ENCODE data around the gene NRXN3.

NRXN3 gene

DNA sequence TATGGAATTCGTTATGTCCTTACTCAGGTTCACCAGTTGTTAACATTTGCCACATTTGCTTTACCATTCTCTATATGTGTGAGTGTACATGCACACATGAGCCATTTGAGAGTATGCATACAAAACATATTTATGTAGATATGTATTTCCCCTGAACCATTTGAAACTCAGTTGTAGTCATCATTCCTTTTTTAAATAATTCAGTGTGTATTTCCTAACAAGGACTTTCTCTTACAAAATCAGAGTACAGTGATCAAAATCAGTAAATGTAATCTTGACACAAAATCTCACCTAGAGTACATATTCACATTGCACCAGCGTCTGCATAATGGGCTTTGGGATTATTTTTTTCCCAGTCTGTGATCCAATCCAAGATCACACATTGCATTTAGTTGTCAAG is 1656.2 kb downstream of the NRXN3 start:
- Mint-ChIP-seq H3K9me3 (peaks cover 4 to 11% of the 10 kb centered on the region in 2 donors), H3K27ac (no peak overlapping the region), H3K4me3 (no peak overlapping the region), H3K4me1 (ENCODE audit: low read depth in 2 of 2) (no peaks in the 10 kb centered on the region), H3K36me3 (ENCODE audit: insufficient read depth) (no peaks in the 10 kb centered on the region), H3K27me3 (no peaks in the 10 kb centered on the region)
- no peak for ATAC-seq (replicated peaks)
- no peak for DNase-seq

DNA sequence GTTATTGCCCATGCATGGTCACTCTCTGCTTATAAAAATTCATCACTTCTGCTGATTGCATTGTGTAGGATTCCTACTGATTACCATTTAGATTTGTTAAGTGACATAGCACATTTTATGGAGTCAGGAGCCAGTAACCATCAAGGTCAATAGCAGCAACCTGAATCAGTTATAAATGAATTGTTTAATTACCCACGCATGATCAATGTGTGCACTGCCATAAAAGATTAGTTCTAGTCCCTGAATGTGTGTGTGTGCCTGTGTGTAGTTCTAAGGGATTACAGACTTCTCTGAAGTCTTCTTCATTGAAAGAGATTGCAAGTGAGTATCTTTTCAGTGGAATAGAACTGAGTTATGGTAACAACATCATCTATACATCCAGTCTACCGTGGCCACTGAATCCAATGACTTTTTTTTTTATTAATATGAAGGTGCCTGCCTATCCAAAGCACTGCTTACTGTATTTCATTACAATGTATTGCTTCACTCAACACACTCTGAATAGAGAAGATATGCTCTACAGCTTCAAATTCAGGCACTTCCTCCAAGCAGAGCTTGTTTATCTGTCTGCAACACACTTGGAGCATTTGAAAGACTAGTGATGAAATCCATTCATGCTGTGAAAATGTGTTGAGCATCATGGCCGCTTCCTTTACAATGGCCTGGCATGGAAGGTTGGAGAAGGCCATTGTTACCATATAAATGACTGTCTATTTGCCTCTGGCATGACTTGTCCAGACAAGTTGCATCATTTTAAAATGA is 1659.4 kb downstream of the NRXN3 start:
- Mint-ChIP-seq H3K27me3 (no peaks in the 10 kb centered on the region), H3K4me1 (ENCODE audit: low read depth in 2 of 2) (no peaks in the 10 kb centered on the region), H3K4me3 (no peak overlapping the region), H3K36me3 (ENCODE audit: insufficient read depth) (no peaks in the 10 kb centered on the region), H3K27ac (no peak overlapping the region), H3K9me3 (peaks cover 2 to 11% of the 10 kb centered on the region in 2 donors)
- no peak for ATAC-seq (replicated peaks)
- no peak for DNase-seq

DNA sequence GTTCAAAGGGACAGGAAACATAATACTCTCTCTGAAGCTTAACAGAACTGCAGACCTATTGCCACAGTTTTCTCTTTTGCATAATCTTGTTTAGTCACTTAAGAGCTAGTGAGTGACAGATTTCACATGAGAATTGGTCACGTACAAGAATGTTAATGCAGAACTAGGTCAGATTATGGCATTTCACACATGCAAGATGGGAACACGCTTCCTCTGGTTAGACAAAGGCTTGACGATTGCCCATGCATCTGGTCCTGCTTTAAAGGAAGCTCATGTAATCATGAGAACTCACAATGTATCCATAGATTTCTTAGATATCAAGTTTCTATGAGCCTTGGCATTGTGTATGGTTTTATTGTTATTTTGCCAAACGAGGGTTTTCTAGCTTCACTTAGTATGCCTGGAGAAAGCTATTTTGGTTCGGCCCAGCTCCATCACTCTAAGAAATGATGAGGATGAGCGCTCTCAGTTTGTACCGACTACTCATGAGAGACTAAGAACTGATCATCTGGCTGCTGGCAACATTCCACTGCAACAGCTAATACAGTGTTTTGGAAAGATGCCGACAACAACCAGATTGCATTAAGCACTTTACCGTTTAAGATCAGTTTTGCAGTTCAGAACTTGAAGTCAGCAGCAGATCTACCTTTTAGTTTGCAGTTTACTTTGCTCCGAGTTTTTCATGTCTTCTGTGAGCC is 1661.2 kb downstream of the NRXN3 start:
- Mint-ChIP-seq H3K4me3 (no peak overlapping the region), H3K4me1 (ENCODE audit: low read depth in 2 of 2) (no peaks in the 10 kb centered on the region), H3K9me3 (peaks cover 2 to 11% of the 10 kb centered on the region in 2 donors), H3K27ac (no peak overlapping the region), H3K27me3 (no peaks in the 10 kb centered on the region), H3K36me3 (ENCODE audit: insufficient read depth) (no peaks in the 10 kb centered on the region)
- DNase-seq (no peak), ATAC-seq (replicated peaks) (no peak)

DNA sequence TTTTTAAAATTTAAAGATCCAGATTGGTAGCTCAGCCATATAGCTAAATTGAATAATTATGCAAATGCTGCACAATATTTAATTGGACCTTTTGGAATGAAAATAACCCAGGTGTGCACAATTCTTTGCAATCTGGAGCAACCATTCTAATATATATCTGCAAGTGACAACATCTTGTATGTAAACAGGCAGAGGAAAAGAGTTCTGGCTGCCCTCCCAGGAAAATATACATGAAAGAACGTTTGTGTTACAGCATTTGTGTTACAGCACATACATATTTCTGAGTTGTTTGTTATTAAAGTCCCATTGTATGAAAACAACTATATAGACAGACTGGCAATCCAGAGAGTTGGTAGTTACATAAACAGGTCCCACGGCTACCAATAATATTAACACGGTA is 1663.6 kb downstream of the NRXN3 start:
- Mint-ChIP-seq H3K27ac (no peak overlapping the region), H3K36me3 (ENCODE audit: insufficient read depth) (no peaks in the 10 kb centered on the region), H3K4me3 (no peak overlapping the region), H3K27me3 (no peaks in the 10 kb centered on the region), H3K4me1 (ENCODE audit: low read depth in 2 of 2) (no peaks in the 10 kb centered on the region), H3K9me3 (no peaks in the 10 kb centered on the region)
- DNase-seq (no peak), ATAC-seq (replicated peaks) (no peak)

DNA sequence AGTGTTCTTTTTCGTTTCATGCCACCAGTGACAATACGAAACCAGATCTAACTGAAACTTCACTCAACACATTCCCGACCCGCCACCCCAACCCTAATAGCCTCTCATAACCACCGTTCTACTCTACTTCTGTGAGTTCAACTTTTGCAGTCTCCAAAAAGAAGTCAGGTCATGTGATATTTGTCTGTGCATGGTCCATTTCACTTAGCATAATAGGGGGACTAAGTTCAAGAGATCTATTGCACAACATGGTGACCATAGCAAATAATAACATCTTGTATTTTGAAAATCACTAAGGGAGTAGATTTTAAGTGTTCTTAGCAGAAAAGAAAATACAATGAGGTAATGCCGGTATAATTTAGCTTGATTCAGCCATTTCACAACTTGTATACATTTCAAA is 1664.7 kb downstream of the NRXN3 start:
- DNase-seq (no peak), ATAC-seq (replicated peaks) (no peak)
- Mint-ChIP-seq H3K4me1 (ENCODE audit: low read depth in 2 of 2) (no peaks in the 10 kb centered on the region), H3K36me3 (ENCODE audit: insufficient read depth) (no peaks in the 10 kb centered on the region), H3K9me3 (no peaks in the 10 kb centered on the region), H3K4me3 (no peak overlapping the region), H3K27me3 (no peaks in the 10 kb centered on the region), H3K27ac (no peak overlapping the region)

DNA sequence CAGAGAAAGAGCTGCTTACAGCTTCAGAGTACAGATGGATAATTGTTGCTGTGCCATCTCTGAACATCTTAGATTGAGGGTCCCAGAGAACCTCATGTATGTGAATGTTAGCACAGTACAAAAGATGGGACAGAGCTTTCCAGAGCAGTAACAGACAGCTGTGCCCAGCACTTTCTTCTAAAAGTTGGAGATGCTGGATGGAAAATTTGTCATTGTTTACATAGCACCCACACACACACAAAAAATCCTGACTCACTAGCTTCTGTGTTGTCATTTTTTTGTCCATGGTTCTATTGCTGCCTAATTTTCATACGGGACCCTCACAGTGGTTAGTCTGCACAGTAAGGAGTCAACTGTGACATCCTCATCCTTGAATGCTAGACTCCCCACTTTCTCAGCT is 1666.4 kb downstream of the NRXN3 start:
- Mint-ChIP-seq H3K4me1 (ENCODE audit: low read depth in 2 of 2) (no peaks in the 10 kb centered on the region), H3K36me3 (ENCODE audit: insufficient read depth) (no peaks in the 10 kb centered on the region), H3K4me3 (no peak overlapping the region), H3K9me3 (peaks cover 0 to 1% of the 10 kb centered on the region in 2 donors), H3K27ac (no peak overlapping the region), H3K27me3 (no peaks in the 10 kb centered on the region)
- ATAC-seq (replicated peaks) (no peak), DNase-seq (no peak)

DNA sequence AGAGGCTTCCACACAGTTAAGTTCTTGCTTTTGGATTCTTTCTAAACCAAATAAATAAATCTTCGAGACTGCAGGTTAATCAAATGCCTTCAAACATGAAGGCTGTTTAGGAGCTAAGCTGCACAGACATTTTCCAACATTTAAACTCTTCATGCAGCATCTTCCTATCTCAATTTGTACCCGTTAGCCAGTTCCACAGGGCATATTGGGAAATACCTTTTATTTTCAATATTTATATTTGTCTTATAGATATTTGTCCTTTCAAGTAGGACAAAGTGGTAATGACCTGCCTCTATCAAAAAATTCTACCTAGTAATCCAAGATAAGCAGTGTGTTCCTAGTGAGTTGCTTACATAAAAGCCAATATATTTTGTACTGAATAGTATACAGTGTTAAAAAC is 1667.5 kb downstream of the NRXN3 start:
- no peak for DNase-seq
- Mint-ChIP-seq H3K27me3 (no peaks in the 10 kb centered on the region), H3K9me3 (peaks cover 4 to 7% of the 10 kb centered on the region in 2 donors), H3K36me3 (ENCODE audit: insufficient read depth) (no peaks in the 10 kb centered on the region), H3K4me1 (ENCODE audit: low read depth in 2 of 2) (no peaks in the 10 kb centered on the region), H3K4me3 (no peak overlapping the region), H3K27ac (no peak overlapping the region)
- no peak for ATAC-seq (replicated peaks)

DNA sequence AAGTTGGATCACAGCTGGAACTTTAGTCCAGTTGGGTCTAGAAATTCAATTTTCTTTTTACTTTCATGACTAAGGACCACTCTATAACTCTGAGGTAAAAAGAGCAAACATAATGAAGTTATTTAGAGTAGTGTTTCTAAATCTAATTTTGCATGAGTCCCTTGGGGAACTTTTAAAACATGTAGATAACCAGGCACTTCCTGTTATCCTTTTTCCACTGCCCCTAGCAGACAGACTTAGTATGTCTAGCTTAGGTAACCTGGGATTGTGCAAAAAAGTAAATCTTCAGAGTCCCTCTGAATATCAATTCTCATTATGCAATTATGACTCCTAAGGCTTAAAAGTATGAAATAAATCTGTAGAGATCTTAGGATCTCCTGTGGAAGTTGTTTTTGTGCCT is 1669.9 kb downstream of the NRXN3 start:
- no peak overlapping the region for H3K4me3 Mint-ChIP-seq
- DNase-seq (no peak), ATAC-seq (replicated peaks) (no peak)
- H3K4me1 Mint-ChIP-seq (ENCODE audit: low read depth in 2 of 2): no peaks in the 10 kb centered on the region
- H3K27me3 Mint-ChIP-seq: no peaks in the 10 kb centered on the region
- no peak overlapping the region for H3K27ac Mint-ChIP-seq
- H3K36me3 Mint-ChIP-seq (ENCODE audit: insufficient read depth): no peaks in the 10 kb centered on the region
- peaks cover 4 to 7% of the 10 kb centered on the region in 2 donors for H3K9me3 Mint-ChIP-seq

DNA sequence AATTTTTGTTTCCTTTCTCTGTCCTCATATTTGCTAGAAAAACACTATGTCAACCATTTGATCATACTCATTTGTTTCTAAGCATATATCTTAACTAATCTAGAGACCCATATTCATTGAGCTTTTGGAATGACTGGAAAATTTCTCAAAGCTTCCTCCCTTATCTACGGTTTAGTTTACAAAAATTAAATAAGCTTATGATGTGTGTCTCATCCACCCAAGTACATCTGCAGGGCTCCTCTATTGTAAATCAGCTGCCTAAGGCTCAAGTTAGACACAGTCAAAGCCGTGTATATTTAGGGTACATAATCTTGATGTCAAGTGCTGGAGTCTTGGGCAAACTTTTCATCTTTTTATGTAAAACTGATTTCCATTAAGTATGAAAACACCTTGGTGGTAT is 1670.7 kb downstream of the NRXN3 start:
- H3K4me3 Mint-ChIP-seq: no peak overlapping the region
- ATAC-seq (replicated peaks) (no peak), DNase-seq (no peak)
- H3K27me3 Mint-ChIP-seq: no peaks in the 10 kb centered on the region
- peaks cover 6 to 7% of the 10 kb centered on the region in 2 donors for H3K9me3 Mint-ChIP-seq
- H3K4me1 Mint-ChIP-seq (ENCODE audit: low read depth in 2 of 2): no peaks in the 10 kb centered on the region
- no peak overlapping the region for H3K27ac Mint-ChIP-seq
- no peaks in the 10 kb centered on the region for H3K36me3 Mint-ChIP-seq (ENCODE audit: insufficient read depth)

DNA sequence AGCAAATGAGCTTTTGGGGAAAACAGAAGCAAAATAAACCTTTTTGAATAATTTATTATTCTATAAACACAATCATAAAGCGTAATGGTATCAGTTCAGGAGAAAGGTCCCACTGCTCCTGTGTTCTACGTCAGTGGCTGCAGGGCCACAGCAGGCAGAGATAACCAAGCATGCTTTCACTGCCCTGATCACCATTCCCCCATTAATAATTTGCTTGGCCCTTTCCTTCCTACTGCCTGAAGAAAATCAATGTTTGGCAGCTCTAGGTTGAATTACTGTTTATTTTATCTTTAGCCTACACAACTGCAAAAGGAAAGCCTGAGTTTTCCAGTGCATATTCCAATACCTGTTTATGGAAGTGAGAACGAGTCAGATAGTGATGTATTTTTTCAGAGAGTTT is 1671.3 kb downstream of the NRXN3 start:
- no peak overlapping the region for H3K4me3 Mint-ChIP-seq
- ATAC-seq (replicated peaks) (no peak), DNase-seq (no peak)
- H3K4me1 Mint-ChIP-seq (ENCODE audit: low read depth in 2 of 2): no peaks in the 10 kb centered on the region
- H3K27ac Mint-ChIP-seq: no peak overlapping the region
- H3K27me3 Mint-ChIP-seq: no peaks in the 10 kb centered on the region
- no peaks in the 10 kb centered on the region for H3K36me3 Mint-ChIP-seq (ENCODE audit: insufficient read depth)
- peaks cover 7% of the 10 kb centered on the region in 2 donors for H3K9me3 Mint-ChIP-seq

DNA sequence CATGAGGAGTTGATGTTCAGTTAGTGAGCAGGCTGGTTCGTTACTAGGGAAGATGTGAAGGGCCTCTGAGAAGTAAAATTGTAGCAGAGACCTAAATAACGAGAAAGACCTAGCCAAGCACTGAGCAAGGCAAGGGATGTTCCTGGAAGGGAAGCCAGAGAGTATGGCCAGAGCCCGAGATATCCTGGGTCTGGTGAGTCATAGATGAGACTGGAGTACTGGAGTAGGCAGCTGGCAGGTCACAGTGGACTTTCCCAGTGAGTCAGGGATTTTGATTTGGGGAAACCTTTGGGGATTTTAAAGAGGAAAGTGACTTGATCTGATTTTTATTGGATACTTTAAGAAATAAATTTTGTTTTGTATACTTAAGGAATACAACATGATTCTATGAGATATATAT is 1672.1 kb downstream of the NRXN3 start:
- DNase-seq: no peak
- Mint-ChIP-seq H3K36me3 (ENCODE audit: insufficient read depth) (no peaks in the 10 kb centered on the region), H3K9me3 (peaks cover 7% of the 10 kb centered on the region in 2 donors), H3K27me3 (no peaks in the 10 kb centered on the region), H3K4me3 (no peak overlapping the region), H3K27ac (no peak overlapping the region), H3K4me1 (ENCODE audit: low read depth in 2 of 2) (no peaks in the 10 kb centered on the region)
- no peak for ATAC-seq (replicated peaks)

DNA sequence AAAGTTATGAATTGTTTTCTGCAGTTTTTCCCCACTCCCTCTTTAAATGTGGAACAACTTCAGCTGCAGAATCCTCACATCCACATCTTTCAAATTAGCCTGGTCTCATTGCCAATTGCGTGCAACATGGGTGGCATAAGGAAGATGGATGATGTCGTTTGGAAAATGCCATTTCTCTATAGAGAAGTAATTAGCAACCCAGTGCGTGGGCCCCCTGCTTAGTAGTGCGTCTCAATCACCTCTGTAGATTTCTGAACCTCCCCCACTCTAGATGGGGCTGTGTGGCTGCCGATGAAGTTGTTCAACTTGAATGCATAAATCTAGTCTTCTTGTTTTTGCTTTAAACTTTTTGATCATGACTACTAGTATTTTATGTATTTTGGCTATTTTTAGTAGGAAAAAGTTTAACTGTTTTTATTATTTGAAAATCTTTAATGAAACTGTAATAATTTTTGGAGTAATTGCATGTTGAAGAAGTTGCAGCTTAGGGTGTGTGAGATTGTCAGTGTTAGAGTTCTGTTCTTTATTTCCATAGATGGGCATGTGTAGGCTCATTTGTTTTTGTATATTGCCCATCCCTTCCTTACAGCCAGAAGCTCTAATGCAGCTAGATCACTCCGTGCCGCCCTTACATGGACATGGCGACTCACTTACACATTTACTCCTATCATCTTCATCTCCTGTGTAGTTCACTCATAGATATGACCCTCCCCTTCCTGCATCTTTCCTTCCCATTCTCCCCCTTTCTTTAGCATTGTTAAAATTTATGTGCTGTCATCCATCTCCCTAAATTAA is 1683.0 kb downstream of the NRXN3 start:
- no peak for DNase-seq
- no peak overlapping the region for H3K27ac Mint-ChIP-seq
- H3K4me3 Mint-ChIP-seq: no peak overlapping the region

DNA sequence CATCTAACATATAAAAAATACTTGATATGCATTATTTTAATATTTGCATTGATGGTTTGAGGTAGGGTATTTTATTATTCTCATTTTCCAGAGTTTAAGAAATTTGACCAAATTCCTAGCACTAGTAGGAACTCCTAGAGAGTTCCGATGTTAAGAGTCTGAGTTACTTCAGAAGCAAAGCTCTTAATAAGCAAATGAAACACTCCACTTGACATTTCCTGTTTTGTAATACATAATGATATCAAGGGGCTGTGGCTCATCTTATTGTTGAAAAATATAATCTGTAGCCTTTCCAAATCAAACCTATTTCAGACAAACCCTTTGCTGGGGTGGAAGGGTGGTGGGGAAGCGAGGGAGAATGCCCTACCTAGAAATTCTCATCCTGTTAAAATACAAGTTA is 1685.6 kb downstream of the NRXN3 start:
- no peak for ATAC-seq (replicated peaks)
- Mint-ChIP-seq H3K36me3 (ENCODE audit: insufficient read depth) (no peaks in the 10 kb centered on the region), H3K27me3 (no peaks in the 10 kb centered on the region), H3K9me3 (peaks cover 0 to 3% of the 10 kb centered on the region in 2 donors), H3K4me3 (no peak overlapping the region), H3K4me1 (ENCODE audit: low read depth in 2 of 2) (no peaks in the 10 kb centered on the region), H3K27ac (no peak overlapping the region)
- no peak for DNase-seq

More for the DNA sequence above, 1683.0 kb downstream of the NRXN3 start:
- no peaks in the 10 kb centered on the region for H3K4me1 Mint-ChIP-seq (ENCODE audit: low read depth in 2 of 2)
- H3K27me3 Mint-ChIP-seq: no peaks in the 10 kb centered on the region
- H3K9me3 Mint-ChIP-seq: peaks cover 0 to 3% of the 10 kb centered on the region in 2 donors
- H3K36me3 Mint-ChIP-seq (ENCODE audit: insufficient read depth): no peaks in the 10 kb centered on the region
- no peak for ATAC-seq (replicated peaks)

DNA sequence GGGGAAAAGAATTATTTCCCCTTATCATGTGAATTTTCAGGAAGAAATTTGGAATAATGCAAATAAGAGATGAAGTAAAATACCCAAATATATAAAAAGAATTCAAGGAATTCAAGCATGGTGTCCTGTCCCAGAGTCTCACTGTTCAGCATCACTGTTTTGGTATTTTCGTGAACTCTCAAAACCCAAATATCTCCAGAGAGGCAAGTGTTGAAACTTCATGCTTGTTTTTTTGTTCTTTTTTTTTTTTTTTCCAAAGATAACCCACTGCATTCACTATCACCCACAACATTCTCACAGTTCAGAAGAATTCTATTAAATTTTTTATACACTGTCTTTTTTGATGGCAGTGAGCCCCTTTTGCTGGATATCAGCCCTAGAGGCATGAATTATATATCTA is 1686.2 kb downstream of the NRXN3 start:
- no peak for ATAC-seq (replicated peaks)
- H3K4me3 Mint-ChIP-seq: no peak overlapping the region
- no peaks in the 10 kb centered on the region for H3K27me3 Mint-ChIP-seq
- H3K9me3 Mint-ChIP-seq: peaks cover 0 to 3% of the 10 kb centered on the region in 2 donors
- no peak overlapping the region for H3K27ac Mint-ChIP-seq
- DNase-seq: no peak
- H3K36me3 Mint-ChIP-seq (ENCODE audit: insufficient read depth): no peaks in the 10 kb centered on the region
- no peaks in the 10 kb centered on the region for H3K4me1 Mint-ChIP-seq (ENCODE audit: low read depth in 2 of 2)

All from effector memory CD8-positive, alpha-beta T cell (primary cell).